Measurements from ENCODE around the gene COPS7A. TPM values are rescaled to one million over a fixed set of nuclear protein-coding genes. Genes with fewer than 3 reads are reported as not detected.
A peak's percentile ranks its signal among the peaks of the same experiment; 100 is the strongest.

COPS7A gene
- total RNA-seq, 1 donor from 2014 or later = 35.8 TPM

DNA sequence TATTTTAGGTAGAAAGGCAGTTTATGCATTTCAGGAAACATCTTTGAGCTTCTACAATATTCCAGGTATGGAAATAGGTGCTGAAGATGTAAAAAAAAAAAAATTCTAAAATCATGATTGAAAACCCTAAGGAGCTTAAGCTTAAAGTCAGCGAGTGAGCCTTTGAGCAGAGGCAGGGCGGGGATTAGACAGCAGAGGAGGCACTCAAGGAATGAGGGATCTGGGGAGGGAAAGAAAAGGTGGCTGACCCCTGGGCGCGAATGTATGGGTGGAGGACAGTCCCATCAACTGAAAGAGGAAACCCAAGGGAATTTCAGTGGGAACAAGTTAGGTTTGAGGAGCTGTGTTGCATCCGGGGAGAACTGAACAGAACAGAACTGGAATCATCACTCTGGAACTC lies 35.9 kb downstream of the COPS7A start:
- Mint-ChIP-seq H3K36me3 (ENCODE audit: low read depth) (no peaks in the 10 kb centered on the region), H3K27me3 (peaks cover 5% of the 10 kb centered on the region), H3K4me1 (peaks cover 13% of the 10 kb centered on the region), H3K4me3 (no peak overlapping the region), H3K27ac (no peak overlapping the region), H3K9me3 (no peaks in the 10 kb centered on the region)
- DNase-seq (no peak), ATAC-seq (ENCODE audit: low read depth) (no peak)
- TF ChIP-seq, protein P1, sequence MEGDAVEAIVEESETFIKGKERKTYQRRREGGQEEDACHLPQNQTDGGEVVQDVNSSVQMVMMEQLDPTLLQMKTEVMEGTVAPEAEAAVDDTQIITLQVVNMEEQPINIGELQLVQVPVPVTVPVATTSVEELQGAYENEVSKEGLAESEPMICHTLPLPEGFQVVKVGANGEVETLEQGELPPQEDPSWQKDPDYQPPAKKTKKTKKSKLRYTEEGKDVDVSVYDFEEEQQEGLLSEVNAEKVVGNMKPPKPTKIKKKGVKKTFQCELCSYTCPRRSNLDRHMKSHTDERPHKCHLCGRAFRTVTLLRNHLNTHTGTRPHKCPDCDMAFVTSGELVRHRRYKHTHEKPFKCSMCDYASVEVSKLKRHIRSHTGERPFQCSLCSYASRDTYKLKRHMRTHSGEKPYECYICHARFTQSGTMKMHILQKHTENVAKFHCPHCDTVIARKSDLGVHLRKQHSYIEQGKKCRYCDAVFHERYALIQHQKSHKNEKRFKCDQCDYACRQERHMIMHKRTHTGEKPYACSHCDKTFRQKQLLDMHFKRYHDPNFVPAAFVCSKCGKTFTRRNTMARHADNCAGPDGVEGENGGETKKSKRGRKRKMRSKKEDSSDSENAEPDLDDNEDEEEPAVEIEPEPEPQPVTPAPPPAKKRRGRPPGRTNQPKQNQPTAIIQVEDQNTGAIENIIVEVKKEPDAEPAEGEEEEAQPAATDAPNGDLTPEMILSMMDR (IDR thresholded peaks at IDR 0.05) = no peak
- intact Hi-C loops (cut with micrococcal nuclease) = no loop called here
- ChIA-PET CTCF (interaction anchor here (0.9 to 1.5 kb wide), 2 partner anchors 8 to 19 kb away, joined by 3 read pairs; no protein-coding TSS in a partner anchor), POLR2A (no interaction called here)

DNA sequence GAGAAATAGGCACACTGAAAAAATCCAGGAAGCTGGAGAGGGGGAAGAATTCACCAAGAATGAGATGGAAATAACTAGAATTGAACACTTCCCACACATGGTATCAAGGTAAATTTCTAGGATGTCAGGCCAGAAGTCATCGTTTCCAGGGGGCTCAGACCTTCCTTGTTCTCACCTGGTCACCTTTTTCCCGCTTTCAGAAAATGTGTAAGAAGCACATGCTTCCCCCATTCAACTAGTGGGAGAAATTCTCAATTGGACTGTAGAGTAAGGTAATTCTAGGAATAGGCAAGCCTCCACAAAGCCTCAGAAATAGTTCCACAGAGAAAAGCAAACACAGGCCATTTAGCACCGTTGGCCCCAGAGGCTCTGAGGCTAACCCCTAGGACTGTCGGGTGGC lies 39.5 kb downstream of the COPS7A start:
- TF ChIP-seq, protein P1 (IDR thresholded peaks at IDR 0.05) = no peak
- H3K36me3 Mint-ChIP-seq (ENCODE audit: low read depth) = no peaks in the 10 kb centered on the region
- H3K27me3 Mint-ChIP-seq = peaks cover 22% of the 10 kb centered on the region
- POLR2A ChIA-PET = interaction anchor here (1.0 kb wide), 1 partner anchor 10 kb away, joined by 3 read pairs; the partner anchor contains the start of gene MLF2
- ATAC-seq (ENCODE audit: low read depth) (no peak), DNase-seq (no peak)
- intact Hi-C loops (cut with micrococcal nuclease) = no loop called here
- H3K9me3 Mint-ChIP-seq = no peaks in the 10 kb centered on the region
- peaks cover 32% of the 10 kb centered on the region for H3K4me1 Mint-ChIP-seq
- H3K4me3 Mint-ChIP-seq = no peak overlapping the region
- H3K27ac Mint-ChIP-seq = no peak overlapping the region
- CTCF ChIA-PET = interaction anchor here (0.7 kb wide), 1 partner anchor 15 kb away, joined by 3 read pairs; no protein-coding TSS in a partner anchor

DNA sequence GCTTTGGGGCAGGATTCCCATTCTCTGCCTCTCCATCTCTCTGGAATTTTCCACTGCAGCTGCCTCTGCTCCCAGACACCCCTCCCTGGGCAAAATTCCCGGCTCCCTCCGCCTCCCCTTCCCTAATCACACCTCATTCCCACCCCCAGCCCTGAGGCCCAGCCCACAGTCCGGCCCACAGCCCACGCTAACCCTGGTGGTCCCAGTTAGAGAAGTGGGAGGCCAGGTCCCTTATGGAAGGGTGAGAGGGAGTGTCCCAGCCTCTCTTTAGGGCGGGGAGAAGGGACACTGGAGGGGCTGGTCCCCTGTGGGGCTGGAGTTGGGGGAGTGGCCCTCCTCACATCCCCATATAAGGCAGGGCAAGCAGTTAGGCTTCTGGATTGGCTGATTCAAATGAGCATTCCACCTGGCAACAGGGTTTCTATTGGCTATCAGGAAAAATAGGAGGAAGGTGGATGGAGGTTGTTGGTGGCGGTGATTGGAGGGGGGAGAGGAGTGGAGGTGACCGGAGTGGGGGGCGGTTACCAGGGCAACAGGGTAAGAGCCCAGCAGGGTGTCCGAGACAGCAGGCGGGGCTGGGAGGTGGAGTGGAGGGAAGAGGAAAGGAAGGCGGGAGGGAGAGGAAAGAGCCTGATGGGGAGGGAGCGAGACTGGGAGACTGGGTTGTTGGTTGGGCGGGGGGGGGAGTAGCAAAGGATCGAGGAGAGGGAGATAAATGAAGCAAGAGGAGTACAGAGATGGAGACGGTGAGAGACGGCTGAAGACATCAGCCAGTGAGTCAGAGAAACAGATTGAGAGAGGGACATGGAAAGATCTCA lies 40.4 kb downstream of the COPS7A start:
- peak; percentile 83 for ATAC-seq (ENCODE audit: low read depth)
- no peak overlapping the region for H3K27ac Mint-ChIP-seq
- H3K27me3 Mint-ChIP-seq = peaks cover 31% of the 10 kb centered on the region
- peak overlapping the region; percentile 55 for H3K4me3 Mint-ChIP-seq
- TF ChIP-seq, protein P1 (IDR thresholded peaks at IDR 0.05) = no peak
- intact Hi-C loops (cut with micrococcal nuclease) = loop anchor here (1.0 kb wide), 1 partner anchor 11 kb away; the partner anchor contains the start of gene MLF2
- no peaks in the 10 kb centered on the region for H3K9me3 Mint-ChIP-seq
- POLR2A ChIA-PET = interaction anchor here (1.0 kb wide), 1 partner anchor 11 kb away, joined by 3 read pairs; the partner anchor contains the start of gene MLF2
- DNase-seq = peak; percentile 26
- H3K4me1 Mint-ChIP-seq = peaks cover 29% of the 10 kb centered on the region
- no peaks in the 10 kb centered on the region for H3K36me3 Mint-ChIP-seq (ENCODE audit: low read depth)
- CTCF ChIA-PET = interaction anchor here (0.7 to 3.2 kb wide), 2 partner anchors 11 to 14 kb away, joined by 3 to 64 read pairs; partner anchors contain the start of gene MLF2

DNA sequence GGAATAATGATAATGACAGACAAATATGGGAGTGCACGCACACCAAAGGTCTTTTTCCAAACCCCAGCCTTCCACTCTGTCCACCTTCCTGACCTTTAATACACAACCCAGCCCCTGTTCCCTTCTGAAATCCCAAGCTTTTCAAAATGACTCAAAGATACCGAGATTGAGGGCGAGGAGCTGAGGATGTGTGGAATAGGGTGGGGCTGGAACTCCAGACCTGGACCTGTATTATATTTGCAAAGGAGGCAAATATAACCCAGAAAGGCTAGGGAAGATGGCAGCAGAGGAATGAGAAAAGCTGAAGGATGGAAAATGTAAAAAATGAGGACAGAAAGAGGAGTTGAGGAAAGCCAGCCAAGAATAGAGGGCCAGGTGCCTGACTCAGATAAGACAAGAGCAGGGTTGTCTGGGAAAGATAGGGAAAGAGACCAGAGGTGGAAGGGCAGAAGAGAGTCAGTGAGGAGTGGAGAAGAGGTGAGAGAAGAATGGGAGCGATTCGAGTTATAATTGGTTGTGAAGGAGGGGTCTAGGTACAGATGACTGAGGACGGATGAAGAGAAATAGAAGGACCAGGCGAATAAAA lies 41.3 kb downstream of the COPS7A start:
- ChIA-PET CTCF (interaction anchor here (0.8 to 3.2 kb wide), 3 partner anchors 12 to 16 kb away, joined by 3 to 64 read pairs (median 10); partner anchors contain the start of gene MLF2), POLR2A (interaction anchor here (1.2 to 2.9 kb wide), 3 partner anchors 12 to 146 kb away, joined by 3 to 26 read pairs (median 4); partner anchors contain the start of genes COPS7A and MLF2)
- peaks cover 29% of the 10 kb centered on the region for H3K4me1 Mint-ChIP-seq
- peak overlapping the region; percentile 74 for H3K4me3 Mint-ChIP-seq
- H3K9me3 Mint-ChIP-seq = no peaks in the 10 kb centered on the region
- ATAC-seq (ENCODE audit: low read depth) (no peak), DNase-seq (no peak)
- TF ChIP-seq, protein P1 (IDR thresholded peaks at IDR 0.05) = no peak
- H3K36me3 Mint-ChIP-seq (ENCODE audit: low read depth) = no peaks in the 10 kb centered on the region
- peaks cover 39% of the 10 kb centered on the region for H3K27me3 Mint-ChIP-seq
- intact Hi-C loops (cut with micrococcal nuclease) = no loop called here
- no peak overlapping the region for H3K27ac Mint-ChIP-seq

Measured in activated B cell treated with CpG ODN at 0.5 μM for 24 hours (primary cell).